Measurements from ENCODE around the gene DNAH9.

DNA sequence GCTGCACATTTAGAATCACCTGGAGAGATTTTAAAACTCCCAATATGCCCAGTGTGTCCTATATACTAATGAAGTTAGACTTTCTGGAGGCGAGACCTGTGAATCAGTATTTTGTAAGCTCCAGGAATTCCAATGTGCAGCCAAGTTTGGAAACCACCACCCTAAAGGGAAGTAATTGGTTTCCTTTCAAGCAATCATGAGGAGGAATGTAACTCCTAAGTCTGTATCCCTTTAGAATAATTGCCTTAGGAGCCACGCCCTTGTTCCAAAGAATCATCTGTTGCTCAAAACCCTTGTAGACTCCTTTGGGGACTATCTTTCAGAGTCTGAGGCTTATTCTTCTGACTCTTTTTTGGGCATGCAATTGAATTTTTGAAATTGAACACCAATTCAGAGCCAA, 84.4 kb downstream of the DNAH9 start:
- TF ChIP-seq, protein P1, sequence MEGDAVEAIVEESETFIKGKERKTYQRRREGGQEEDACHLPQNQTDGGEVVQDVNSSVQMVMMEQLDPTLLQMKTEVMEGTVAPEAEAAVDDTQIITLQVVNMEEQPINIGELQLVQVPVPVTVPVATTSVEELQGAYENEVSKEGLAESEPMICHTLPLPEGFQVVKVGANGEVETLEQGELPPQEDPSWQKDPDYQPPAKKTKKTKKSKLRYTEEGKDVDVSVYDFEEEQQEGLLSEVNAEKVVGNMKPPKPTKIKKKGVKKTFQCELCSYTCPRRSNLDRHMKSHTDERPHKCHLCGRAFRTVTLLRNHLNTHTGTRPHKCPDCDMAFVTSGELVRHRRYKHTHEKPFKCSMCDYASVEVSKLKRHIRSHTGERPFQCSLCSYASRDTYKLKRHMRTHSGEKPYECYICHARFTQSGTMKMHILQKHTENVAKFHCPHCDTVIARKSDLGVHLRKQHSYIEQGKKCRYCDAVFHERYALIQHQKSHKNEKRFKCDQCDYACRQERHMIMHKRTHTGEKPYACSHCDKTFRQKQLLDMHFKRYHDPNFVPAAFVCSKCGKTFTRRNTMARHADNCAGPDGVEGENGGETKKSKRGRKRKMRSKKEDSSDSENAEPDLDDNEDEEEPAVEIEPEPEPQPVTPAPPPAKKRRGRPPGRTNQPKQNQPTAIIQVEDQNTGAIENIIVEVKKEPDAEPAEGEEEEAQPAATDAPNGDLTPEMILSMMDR (IDR thresholded peaks at IDR 0.05; ENCODE audit: low read depth, low read length, poor library complexity, severe bottlenecking) = no peak
- no peak for TF ChIP-seq EZH2phosphoT487 (IDR thresholded peaks at IDR 0.05; ENCODE audit: borderline replicate concordance, low read length)

Measured in DOHH2 (cell line).